Measurements from ENCODE around the gene DTWD2.

The DTWD2 gene

DNA sequence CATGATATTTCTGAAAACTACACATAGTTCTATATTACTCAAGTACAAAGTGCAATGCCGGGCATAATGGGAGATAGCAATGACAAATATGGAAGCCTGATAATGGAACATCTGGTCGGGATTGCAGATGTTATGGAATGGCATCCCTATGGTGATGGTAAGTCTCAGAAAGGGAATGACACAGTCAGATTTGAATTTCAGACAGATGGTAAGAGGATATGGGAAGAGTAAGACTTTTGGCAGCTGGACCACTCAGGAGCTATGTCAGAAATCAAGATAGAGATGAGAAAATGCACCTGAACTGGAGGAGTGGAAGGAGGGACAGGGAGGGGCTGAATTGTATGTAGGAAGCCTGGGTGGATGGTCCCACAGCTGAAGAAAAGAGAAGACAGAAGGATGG, 200.0 kb downstream of the DTWD2 start:
- Histone ChIP-seq H3K27ac (no peak overlapping the region), H3K9ac (no peak overlapping the region), H3K36me3 (ENCODE audit: insufficient read depth) (no peaks in the 10 kb centered on the region), H3K79me2 (ENCODE audit: insufficient read depth, low read depth) (no peaks in the 10 kb centered on the region), H3K27me3 (ENCODE audit: insufficient read depth, low read depth) (no peaks in the 10 kb centered on the region), H2AFZ (ENCODE audit: low read depth) (no peak overlapping the region), H3K4me1 (ENCODE audit: low read depth, poor library complexity, severe bottlenecking) (peaks cover 5% of the 10 kb centered on the region), H4K20me1 (ENCODE audit: insufficient read depth) (no peaks in the 10 kb centered on the region), H3K4me2 (no peak overlapping the region), H3K4me3 (IDR thresholded peaks at IDR 0.05; ENCODE audit: insufficient read depth, low read depth, low read length) (no peak overlapping the region)
- TF ChIP-seq, protein P1, sequence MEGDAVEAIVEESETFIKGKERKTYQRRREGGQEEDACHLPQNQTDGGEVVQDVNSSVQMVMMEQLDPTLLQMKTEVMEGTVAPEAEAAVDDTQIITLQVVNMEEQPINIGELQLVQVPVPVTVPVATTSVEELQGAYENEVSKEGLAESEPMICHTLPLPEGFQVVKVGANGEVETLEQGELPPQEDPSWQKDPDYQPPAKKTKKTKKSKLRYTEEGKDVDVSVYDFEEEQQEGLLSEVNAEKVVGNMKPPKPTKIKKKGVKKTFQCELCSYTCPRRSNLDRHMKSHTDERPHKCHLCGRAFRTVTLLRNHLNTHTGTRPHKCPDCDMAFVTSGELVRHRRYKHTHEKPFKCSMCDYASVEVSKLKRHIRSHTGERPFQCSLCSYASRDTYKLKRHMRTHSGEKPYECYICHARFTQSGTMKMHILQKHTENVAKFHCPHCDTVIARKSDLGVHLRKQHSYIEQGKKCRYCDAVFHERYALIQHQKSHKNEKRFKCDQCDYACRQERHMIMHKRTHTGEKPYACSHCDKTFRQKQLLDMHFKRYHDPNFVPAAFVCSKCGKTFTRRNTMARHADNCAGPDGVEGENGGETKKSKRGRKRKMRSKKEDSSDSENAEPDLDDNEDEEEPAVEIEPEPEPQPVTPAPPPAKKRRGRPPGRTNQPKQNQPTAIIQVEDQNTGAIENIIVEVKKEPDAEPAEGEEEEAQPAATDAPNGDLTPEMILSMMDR (conservative IDR thresholded peaks at IDR 0.05; ENCODE audit: low read depth, low read length), result no peak
